ENCODE results near the gene TNFSF13. TPM values are rescaled to one million over a fixed set of nuclear protein-coding genes. Genes with fewer than 3 reads are reported as not detected.

Gene TNFSF13
- total RNA-seq, 1 experiment from 2014 or later = 0.94 TPM

DNA sequence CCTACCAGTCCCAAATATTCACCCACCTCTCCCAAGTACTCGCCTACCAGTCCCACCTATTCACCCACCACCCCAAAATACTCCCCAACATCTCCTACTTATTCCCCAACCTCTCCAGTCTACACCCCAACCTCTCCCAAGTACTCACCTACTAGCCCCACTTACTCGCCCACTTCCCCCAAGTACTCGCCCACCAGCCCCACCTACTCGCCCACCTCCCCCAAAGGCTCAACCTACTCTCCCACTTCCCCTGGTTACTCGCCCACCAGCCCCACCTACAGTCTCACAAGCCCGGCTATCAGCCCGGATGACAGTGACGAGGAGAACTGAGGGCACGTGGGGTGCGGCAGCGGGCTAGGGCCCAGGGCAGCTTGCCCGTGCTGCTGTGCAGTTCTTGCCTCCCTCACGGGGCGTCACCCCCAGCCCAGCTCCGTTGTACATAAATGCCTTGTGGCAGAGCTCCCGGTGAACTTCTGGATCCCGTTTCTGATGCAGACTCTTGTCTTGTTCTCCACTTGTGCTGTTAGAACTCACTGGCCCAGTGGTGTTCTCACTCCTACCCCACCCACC is 44.6 kb upstream of the TNFSF13 start:
- H4K8ac ChIP-seq (replicated peaks; ENCODE audit: insufficient read length, low read depth, low read length) = no peak overlapping the region
- H3K4ac ChIP-seq (ENCODE audit: low read depth, low read length) = no peak overlapping the region
- no peaks in the 10 kb centered on the region for H3K9me3 Mint-ChIP-seq
- no peaks in the 10 kb centered on the region for H3K9me3 ChIP-seq (ENCODE audit: control insufficient read depth, low read depth, low read length)
- H3K27ac Mint-ChIP-seq = peak overlapping the region in 1 of 3 experiments; percentile 83; a peak in 1 of 7 replicates
- no peaks in the 10 kb centered on the region for H3K4me1 Mint-ChIP-seq
- no peak overlapping the region for H2BK120ac ChIP-seq (ENCODE audit: low read depth, low read length, poor library complexity, severe bottlenecking)
- H3K18ac ChIP-seq (ENCODE audit: insufficient read length, low read depth, low read length) = no peak overlapping the region
- no peaks in the 10 kb centered on the region for H3K79me1 ChIP-seq (ENCODE audit: insufficient read depth, low read depth, low read length, poor library complexity, severe bottlenecking)
- no peak overlapping the region for H2AFZ ChIP-seq (ENCODE audit: low read length)
- no peak overlapping the region for H3K9ac ChIP-seq (ENCODE audit: extremely low read depth, insufficient read length, low read length)
- no CpG with 5 or more reads among the region's 17 CpGs for WGBS (ENCODE audit: extremely low coverage, insufficient read length, low lambda C conversion rate)
- no peak for DNase-seq
- H3K27me3 ChIP-seq (ENCODE audit: insufficient read depth, low read length) = no peaks in the 10 kb centered on the region
- H4K91ac ChIP-seq (ENCODE audit: insufficient read length, low read depth, low read length) = no peak overlapping the region
- H3K27me3 Mint-ChIP-seq (ENCODE audit: low read depth) = no peaks in the 10 kb centered on the region
- no peak overlapping the region for H3T11ph ChIP-seq (ENCODE audit: low read length)
- H3K4me2 ChIP-seq (ENCODE audit: insufficient read depth, insufficient read length, low read length) = no peak overlapping the region
- H3K23ac ChIP-seq (ENCODE audit: insufficient read length, low read depth, low read length) = no peak overlapping the region
- no peak overlapping the region for H4K5ac ChIP-seq (ENCODE audit: insufficient read length, low read depth, low read length)
- no peaks in the 10 kb centered on the region for H3K79me2 ChIP-seq (ENCODE audit: insufficient read depth, low read length)
- H3K4me1 ChIP-seq (ENCODE audit: insufficient read depth, low read length) = no peaks in the 10 kb centered on the region
- no peak overlapping the region for H2BK12ac ChIP-seq (ENCODE audit: insufficient read length, low read depth, low read length)
- no peaks in the 10 kb centered on the region for H3K23me2 ChIP-seq (ENCODE audit: insufficient read length, low read depth, low read length, poor library complexity, severe bottlenecking)
- H3K56ac ChIP-seq (ENCODE audit: insufficient read length, low read depth, low read length) = no peak overlapping the region
- no peak overlapping the region for H2AK5ac ChIP-seq (ENCODE audit: insufficient read length, low read length)
- H3K36me3 Mint-ChIP-seq (ENCODE audit: insufficient read depth in 1 of 3, low read depth in 3 of 3) = peaks cover 30 to 62% (median 53%) of the 10 kb centered on the region in 3 experiments
- H3K14ac ChIP-seq (ENCODE audit: insufficient read depth, low read length) = no peak overlapping the region
- no peaks in the 10 kb centered on the region for H4K20me1 ChIP-seq (ENCODE audit: control insufficient read depth, insufficient read depth, insufficient read length)
- H2BK15ac ChIP-seq (ENCODE audit: low read depth, low read length) = no peak overlapping the region
- H3K27ac ChIP-seq (ENCODE audit: insufficient read length, low read depth, low read length) = no peak overlapping the region
- TF ChIP-seq, protein P1, sequence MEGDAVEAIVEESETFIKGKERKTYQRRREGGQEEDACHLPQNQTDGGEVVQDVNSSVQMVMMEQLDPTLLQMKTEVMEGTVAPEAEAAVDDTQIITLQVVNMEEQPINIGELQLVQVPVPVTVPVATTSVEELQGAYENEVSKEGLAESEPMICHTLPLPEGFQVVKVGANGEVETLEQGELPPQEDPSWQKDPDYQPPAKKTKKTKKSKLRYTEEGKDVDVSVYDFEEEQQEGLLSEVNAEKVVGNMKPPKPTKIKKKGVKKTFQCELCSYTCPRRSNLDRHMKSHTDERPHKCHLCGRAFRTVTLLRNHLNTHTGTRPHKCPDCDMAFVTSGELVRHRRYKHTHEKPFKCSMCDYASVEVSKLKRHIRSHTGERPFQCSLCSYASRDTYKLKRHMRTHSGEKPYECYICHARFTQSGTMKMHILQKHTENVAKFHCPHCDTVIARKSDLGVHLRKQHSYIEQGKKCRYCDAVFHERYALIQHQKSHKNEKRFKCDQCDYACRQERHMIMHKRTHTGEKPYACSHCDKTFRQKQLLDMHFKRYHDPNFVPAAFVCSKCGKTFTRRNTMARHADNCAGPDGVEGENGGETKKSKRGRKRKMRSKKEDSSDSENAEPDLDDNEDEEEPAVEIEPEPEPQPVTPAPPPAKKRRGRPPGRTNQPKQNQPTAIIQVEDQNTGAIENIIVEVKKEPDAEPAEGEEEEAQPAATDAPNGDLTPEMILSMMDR (conservative IDR thresholded peaks at IDR 0.05) = no peak
- no peak overlapping the region for H2BK20ac ChIP-seq (ENCODE audit: low read depth, low read length, poor library complexity, severe bottlenecking)
- no peak overlapping the region for H2BK5ac ChIP-seq (ENCODE audit: insufficient read length, low read length)
- H3K4me3 Mint-ChIP-seq = no peak overlapping the region; a peak in 1 of 5 replicates
